ENCODE results near the gene GLRX. TPM values are rescaled to one million over a fixed set of nuclear protein-coding genes. Genes with fewer than 3 reads are reported as not detected.

Gene GLRX
- total and polyA plus RNA-seq, 12 donors, result 51.6 to 156 (median 111) TPM

DNA sequence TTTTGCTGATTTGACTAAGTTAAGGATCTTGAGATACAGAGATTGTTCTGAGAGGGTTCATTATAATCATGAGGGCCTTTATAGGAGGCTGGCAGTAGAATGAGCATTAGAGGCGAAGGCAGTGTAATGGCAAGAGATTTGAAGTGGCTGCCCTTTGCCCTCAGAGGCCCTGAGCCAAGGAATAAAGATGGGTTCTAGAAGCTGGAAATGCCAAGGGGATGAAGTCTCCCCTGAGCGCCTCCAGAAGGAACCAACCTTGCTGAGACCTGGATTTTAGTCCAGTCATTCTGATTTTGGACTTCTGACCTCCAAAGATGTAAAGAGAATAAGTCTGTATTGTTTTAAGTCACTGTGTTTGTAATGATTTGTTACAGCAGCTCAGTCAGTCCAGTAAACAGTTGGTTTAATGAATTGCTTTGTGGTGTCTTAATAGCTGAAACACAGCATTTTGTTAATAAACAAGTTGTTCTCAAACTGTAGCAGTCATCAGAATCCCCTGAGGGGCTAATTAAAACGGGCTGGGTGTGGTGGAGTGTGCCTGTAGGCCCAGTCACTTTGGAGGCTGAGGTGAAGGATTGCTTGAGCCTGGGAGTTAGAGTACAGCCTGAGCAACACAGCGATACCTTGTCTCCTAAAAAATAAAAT lies 23.2 kb downstream of the GLRX start:
- no peak overlapping the region for H3K27ac ChIP-seq
- no peak for DNase-seq
- peaks cover 0 to 30% (median 0%) of the 10 kb centered on the region in 9 donors for H3K36me3 ChIP-seq
- no peaks in the 10 kb centered on the region for H3K27me3 ChIP-seq
- no peaks in the 10 kb centered on the region for H3K9me3 ChIP-seq
- no peak for ATAC-seq
- intact Hi-C loops (cut with DNase I), result loop anchor here in 1 of 10 donors (5.0 kb wide), 1 partner anchor 38 kb away; no protein-coding TSS in a partner anchor
- WGBS, 2 donors, result 95 to 96% methylated on average over 4 of the region's 4 CpGs
- TF ChIP-seq, protein P1, sequence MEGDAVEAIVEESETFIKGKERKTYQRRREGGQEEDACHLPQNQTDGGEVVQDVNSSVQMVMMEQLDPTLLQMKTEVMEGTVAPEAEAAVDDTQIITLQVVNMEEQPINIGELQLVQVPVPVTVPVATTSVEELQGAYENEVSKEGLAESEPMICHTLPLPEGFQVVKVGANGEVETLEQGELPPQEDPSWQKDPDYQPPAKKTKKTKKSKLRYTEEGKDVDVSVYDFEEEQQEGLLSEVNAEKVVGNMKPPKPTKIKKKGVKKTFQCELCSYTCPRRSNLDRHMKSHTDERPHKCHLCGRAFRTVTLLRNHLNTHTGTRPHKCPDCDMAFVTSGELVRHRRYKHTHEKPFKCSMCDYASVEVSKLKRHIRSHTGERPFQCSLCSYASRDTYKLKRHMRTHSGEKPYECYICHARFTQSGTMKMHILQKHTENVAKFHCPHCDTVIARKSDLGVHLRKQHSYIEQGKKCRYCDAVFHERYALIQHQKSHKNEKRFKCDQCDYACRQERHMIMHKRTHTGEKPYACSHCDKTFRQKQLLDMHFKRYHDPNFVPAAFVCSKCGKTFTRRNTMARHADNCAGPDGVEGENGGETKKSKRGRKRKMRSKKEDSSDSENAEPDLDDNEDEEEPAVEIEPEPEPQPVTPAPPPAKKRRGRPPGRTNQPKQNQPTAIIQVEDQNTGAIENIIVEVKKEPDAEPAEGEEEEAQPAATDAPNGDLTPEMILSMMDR (IDR thresholded peaks at IDR 0.05), result no peak
- peaks cover 0 to 33% (median 21%) of the 10 kb centered on the region in 9 donors for H3K4me1 ChIP-seq
- H3K4me3 ChIP-seq, result no peak overlapping the region

GRCh38 chr5:95798545-95798944 lies 24.0 kb downstream of the GLRX start:
- peaks cover 0 to 38% (median 0%) of the 10 kb centered on the region in 9 donors for H3K36me3 ChIP-seq
- DNase-seq, result no peak
- H3K9me3 ChIP-seq, result no peaks in the 10 kb centered on the region
- no peak for ATAC-seq
- H3K4me1 ChIP-seq, result peaks cover 0 to 26% (median 21%) of the 10 kb centered on the region in 9 donors
- no peak overlapping the region for H3K4me3 ChIP-seq
- no peaks in the 10 kb centered on the region for H3K27me3 ChIP-seq
- TF ChIP-seq, protein P1 (IDR thresholded peaks at IDR 0.05), result no peak
- no peak overlapping the region for H3K27ac ChIP-seq
- intact Hi-C loops (cut with DNase I), result loop anchor here in 1 of 10 donors (5.0 kb wide), 1 partner anchor 39 kb away; no protein-coding TSS in a partner anchor

- Histone ChIP-seq H3K9me3 (no peaks in the 10 kb centered on the region), H3K4me3 (no peak overlapping the region), H3K4me1 (peaks cover 0 to 24% (median 20%) of the 10 kb centered on the region in 9 donors), H3K36me3 (peaks cover 0 to 43% (median 0%) of the 10 kb centered on the region in 9 donors), H3K27ac (no peak overlapping the region), H3K27me3 (no peaks in the 10 kb centered on the region)
- ATAC-seq (no peak), DNase-seq (no peak)
- intact Hi-C loops (cut with DNase I), result loop anchor here in 1 of 10 donors (5.0 kb wide), 1 partner anchor 39 kb away; no protein-coding TSS in a partner anchor
- TF ChIP-seq, protein P1 (IDR thresholded peaks at IDR 0.05), result no peak
- WGBS, 2 donors, result 93 to 95% methylated on average over 2 of the region's 2 CpGs
Measured at GRCh38 chr5:95798048-95798447, 24.5 kb downstream of the GLRX start.

- ATAC-seq, result no peak
- TF ChIP-seq, protein P1 (IDR thresholded peaks at IDR 0.05), result no peak
- Histone ChIP-seq H3K4me1 (peaks cover 0 to 22% (median 13%) of the 10 kb centered on the region in 9 donors), H3K27ac (no peak overlapping the region), H3K27me3 (no peaks in the 10 kb centered on the region), H3K36me3 (peaks cover 0 to 49% (median 0%) of the 10 kb centered on the region in 9 donors), H3K9me3 (no peaks in the 10 kb centered on the region), H3K4me3 (no peak overlapping the region)
- intact Hi-C loops (cut with DNase I), result loop anchor here in 1 of 10 donors (5.0 kb wide), 1 partner anchor 40 kb away; no protein-coding TSS in a partner anchor
- DNase-seq, result no peak
- 95 to 96% methylated on average over 3 of the region's 3 CpGs for WGBS, 2 donors
Measured at GRCh38 chr5:95797301-95797700, 25.2 kb downstream of the GLRX start.
